ENCODE data around the gene FBXW9. TPM values are rescaled to one million over a fixed set of nuclear protein-coding genes. Genes with fewer than 3 reads are reported as not detected.

The FBXW9 gene
- total RNA-seq, 1 experiment from 2014 or later = 12.4 TPM

DNA sequence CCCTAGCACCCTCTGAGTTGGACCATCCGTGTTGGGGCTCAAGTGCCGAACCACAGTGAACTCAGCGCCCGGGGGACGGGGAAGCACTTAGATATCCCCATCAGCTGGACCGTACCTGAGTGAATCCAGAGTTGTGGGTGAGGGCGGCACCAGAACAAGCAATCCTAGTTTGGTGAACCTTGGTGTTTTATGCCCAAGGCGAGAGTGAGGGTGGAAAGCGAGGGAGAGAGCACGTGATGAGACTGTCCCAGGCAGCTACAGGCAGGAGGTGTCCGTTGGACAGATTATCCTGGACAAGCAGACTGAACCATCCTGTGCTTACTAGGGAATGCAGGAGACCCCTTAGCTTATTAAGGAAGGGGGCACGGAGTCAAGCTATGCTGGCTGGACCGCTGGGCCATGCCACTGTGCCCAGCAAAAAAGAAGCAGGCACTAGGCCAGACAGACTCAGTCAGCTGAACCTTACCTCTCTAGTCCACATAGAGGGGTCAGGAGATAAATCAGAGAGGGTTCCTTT lies 41.5 kb upstream of the FBXW9 start:
- POLR2A ChIA-PET = interaction anchor here (1.1 kb wide), 1 partner anchor 12 kb away, joined by 4 read pairs; no protein-coding TSS in a partner anchor
- ATAC-seq (no peak), DNase-seq (ENCODE audit: low read depth, low spot score) (no peak)
- CTCF ChIA-PET = no interaction called here
- TF ChIP-seq TCF7L2 (IDR thresholded peaks at IDR 0.05; ENCODE audit: low read depth, low read length) (no peak), SIN3A (IDR thresholded peaks at IDR 0.05; ENCODE audit: borderline replicate concordance, insufficient read depth, low read depth, low read length) (no peak), POLR2AphosphoS5 (IDR thresholded peaks at IDR 0.05; ENCODE audit: low read depth, low read length) (no peak)
- TF ChIP-seq, protein P1, sequence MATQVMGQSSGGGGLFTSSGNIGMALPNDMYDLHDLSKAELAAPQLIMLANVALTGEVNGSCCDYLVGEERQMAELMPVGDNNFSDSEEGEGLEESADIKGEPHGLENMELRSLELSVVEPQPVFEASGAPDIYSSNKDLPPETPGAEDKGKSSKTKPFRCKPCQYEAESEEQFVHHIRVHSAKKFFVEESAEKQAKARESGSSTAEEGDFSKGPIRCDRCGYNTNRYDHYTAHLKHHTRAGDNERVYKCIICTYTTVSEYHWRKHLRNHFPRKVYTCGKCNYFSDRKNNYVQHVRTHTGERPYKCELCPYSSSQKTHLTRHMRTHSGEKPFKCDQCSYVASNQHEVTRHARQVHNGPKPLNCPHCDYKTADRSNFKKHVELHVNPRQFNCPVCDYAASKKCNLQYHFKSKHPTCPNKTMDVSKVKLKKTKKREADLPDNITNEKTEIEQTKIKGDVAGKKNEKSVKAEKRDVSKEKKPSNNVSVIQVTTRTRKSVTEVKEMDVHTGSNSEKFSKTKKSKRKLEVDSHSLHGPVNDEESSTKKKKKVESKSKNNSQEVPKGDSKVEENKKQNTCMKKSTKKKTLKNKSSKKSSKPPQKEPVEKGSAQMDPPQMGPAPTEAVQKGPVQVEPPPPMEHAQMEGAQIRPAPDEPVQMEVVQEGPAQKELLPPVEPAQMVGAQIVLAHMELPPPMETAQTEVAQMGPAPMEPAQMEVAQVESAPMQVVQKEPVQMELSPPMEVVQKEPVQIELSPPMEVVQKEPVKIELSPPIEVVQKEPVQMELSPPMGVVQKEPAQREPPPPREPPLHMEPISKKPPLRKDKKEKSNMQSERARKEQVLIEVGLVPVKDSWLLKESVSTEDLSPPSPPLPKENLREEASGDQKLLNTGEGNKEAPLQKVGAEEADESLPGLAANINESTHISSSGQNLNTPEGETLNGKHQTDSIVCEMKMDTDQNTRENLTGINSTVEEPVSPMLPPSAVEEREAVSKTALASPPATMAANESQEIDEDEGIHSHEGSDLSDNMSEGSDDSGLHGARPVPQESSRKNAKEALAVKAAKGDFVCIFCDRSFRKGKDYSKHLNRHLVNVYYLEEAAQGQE (IDR thresholded peaks at IDR 0.05; ENCODE audit: insufficient read depth in 1 of 2, low read depth in 2 of 2, low read length in 1 of 2) = no peak
- TF ChIP-seq, protein P2, sequence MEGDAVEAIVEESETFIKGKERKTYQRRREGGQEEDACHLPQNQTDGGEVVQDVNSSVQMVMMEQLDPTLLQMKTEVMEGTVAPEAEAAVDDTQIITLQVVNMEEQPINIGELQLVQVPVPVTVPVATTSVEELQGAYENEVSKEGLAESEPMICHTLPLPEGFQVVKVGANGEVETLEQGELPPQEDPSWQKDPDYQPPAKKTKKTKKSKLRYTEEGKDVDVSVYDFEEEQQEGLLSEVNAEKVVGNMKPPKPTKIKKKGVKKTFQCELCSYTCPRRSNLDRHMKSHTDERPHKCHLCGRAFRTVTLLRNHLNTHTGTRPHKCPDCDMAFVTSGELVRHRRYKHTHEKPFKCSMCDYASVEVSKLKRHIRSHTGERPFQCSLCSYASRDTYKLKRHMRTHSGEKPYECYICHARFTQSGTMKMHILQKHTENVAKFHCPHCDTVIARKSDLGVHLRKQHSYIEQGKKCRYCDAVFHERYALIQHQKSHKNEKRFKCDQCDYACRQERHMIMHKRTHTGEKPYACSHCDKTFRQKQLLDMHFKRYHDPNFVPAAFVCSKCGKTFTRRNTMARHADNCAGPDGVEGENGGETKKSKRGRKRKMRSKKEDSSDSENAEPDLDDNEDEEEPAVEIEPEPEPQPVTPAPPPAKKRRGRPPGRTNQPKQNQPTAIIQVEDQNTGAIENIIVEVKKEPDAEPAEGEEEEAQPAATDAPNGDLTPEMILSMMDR (IDR thresholded peaks at IDR 0.05) = no peak
- intact Hi-C loops (cut with micrococcal nuclease; ENCODE audit: unreplicated experiment) = no loop called here
- Histone ChIP-seq H3K9me3 (ENCODE audit: control insufficient read depth, insufficient read depth, low read depth, low read length) (no peaks in the 10 kb centered on the region), H3K36me3 (ENCODE audit: control insufficient read depth, insufficient read depth, low read length) (peaks cover 16% of the 10 kb centered on the region; the same call in 1 of the 2 replicates), H3K4me1 (ENCODE audit: control insufficient read depth, insufficient read depth, low read length) (peaks cover 13% of the 10 kb centered on the region), H3K27ac (ENCODE audit: low read length) (peak overlapping the region; percentile 99), H3K27me3 (ENCODE audit: control insufficient read depth, insufficient read depth, low read length) (no peaks in the 10 kb centered on the region), H3K4me3 (ENCODE audit: low read depth in 2 of 2, low read length in 2 of 2) (peak overlapping the region; percentile 94 to 97)
- TSS peak; percentile 93 for BruUV-seq (replicated peaks)
- in situ Hi-C loops (cut with HindIII; ENCODE audit: low pct_unique_long_range_greater_than_20kb, low sequenced_read_pairs) = no loop called here

DNA sequence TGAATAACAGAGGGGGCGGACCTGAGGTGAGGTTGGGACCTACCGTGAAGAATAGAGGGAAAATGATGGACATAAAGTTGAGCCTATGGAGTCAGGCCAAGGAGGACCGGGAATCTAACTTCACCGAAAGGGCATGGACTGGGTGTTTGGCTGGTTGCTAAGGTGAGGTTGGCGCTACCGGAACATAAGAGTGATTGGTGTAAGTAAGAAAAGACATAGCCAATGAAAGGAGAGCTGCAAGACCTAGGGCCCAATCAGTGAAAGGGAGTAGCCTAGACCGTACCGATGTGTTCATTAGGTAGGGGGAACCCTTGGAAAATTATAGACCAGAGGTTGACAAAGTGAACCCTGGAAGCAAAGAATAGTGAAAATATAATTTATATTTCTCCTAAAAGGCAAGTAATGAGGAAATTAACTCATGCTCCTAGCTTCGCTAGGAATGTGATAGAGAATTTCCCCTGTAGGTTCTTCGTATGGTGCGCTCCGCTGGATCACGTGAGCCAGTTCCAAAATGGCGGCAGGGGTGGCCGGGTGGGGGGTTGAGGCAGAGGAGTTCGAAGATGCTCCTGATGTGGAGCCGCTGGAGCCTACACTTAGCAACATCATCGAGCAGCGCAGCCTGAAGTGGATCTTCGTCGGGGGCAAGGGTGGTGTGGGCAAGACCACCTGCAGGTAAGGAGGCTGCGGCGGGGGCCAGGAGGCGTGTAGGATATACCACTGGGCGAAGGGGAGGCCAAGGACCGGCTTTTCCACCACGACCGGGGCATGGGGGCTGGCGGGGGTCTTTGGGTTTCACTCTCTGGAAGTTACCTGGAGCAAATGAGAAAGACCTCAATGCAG lies 40.8 kb upstream of the FBXW9 start, which contains the start of gene GET3:
Gene GET3, plus strand, starts transcription at position 503 of the 840 bp plus-strand sequence. Its CDS starts 9 bp downstream, at position 512.
- H3K9me3 ChIP-seq (ENCODE audit: control insufficient read depth, insufficient read depth, low read depth, low read length) = no peaks in the 10 kb centered on the region

More for the DNA sequence above, 40.8 kb upstream of the FBXW9 start, which contains the start of gene GET3:
- ChIA-PET CTCF (no interaction called here), POLR2A (interaction anchor here (1.0 to 1.1 kb wide), 2 partner anchors 13 to 14 kb away, joined by 4 read pairs; no protein-coding TSS in a partner anchor)
- Histone ChIP-seq H3K4me1 (ENCODE audit: control insufficient read depth, insufficient read depth, low read length) (peaks cover 18% of the 10 kb centered on the region), H3K27me3 (ENCODE audit: control insufficient read depth, insufficient read depth, low read length) (no peaks in the 10 kb centered on the region), H3K27ac (ENCODE audit: low read length) (peak within 1 kb of the TSS; percentile 99), H3K36me3 (ENCODE audit: control insufficient read depth, insufficient read depth, low read length) (peaks cover 16% of the 10 kb centered on the region; the same call in 1 of the 2 replicates), H3K4me3 (ENCODE audit: low read depth in 2 of 2, low read length in 2 of 2) (peak within 1 kb of the TSS; percentile 94 to 97)
- DNase-seq (ENCODE audit: low read depth, low spot score) (peak; percentile 99), ATAC-seq (peak; percentile 92)
- TF ChIP-seq, protein P1 (IDR thresholded peaks at IDR 0.05; ENCODE audit: insufficient read depth in 1 of 2, low read depth in 2 of 2, low read length in 1 of 2) = no peak
- peak; percentile 69 for TF ChIP-seq POLR2AphosphoS5 (IDR thresholded peaks at IDR 0.05; ENCODE audit: low read depth, low read length)
- peak; percentile 51 for TF ChIP-seq TCF7L2 (IDR thresholded peaks at IDR 0.05; ENCODE audit: low read depth, low read length)
- TF ChIP-seq, protein P2 (IDR thresholded peaks at IDR 0.05) = no peak
- no peak for TF ChIP-seq SIN3A (IDR thresholded peaks at IDR 0.05; ENCODE audit: borderline replicate concordance, insufficient read depth, low read depth, low read length)
- in situ Hi-C loops (cut with HindIII; ENCODE audit: low pct_unique_long_range_greater_than_20kb, low sequenced_read_pairs) (no loop called here), intact Hi-C loops (cut with micrococcal nuclease; ENCODE audit: unreplicated experiment) (no loop called here)
- BruUV-seq (replicated peaks) = no TSS peak

All from Panc1 (cell line).